Measurements from ENCODE around the gene XPO6.
A peak's percentile ranks its signal among the peaks of the same experiment; 100 is the strongest.
"Not testable (repeated sequence)": the region's sequence is repeated elsewhere in the genome, so short reads cannot be mapped to it uniquely, and the experiment has no call there.

The XPO6 gene

GRCh38 chr16:28149011-28149888, 62.5 kb downstream of the XPO6 start:
- DNase-seq: no peak

- DNase-seq: no peak
Measured at GRCh38 chr16:28146536-28146935, 65.2 kb downstream of the XPO6 start.

GRCh38 chr16:28145796-28146195, 66.0 kb downstream of the XPO6 start:
- no peak for DNase-seq

- peak; percentile 95 for DNase-seq
Measured at GRCh38 chr16:28140788-28141618, 70.8 kb downstream of the XPO6 start.

GRCh38 chr16:28139530-28139929, 72.2 kb downstream of the XPO6 start:
- no peak for DNase-seq

GRCh38 chr16:28136751-28137434, 74.9 kb downstream of the XPO6 start:
- no peak for DNase-seq

- no peak for DNase-seq
Measured at GRCh38 chr16:28133666-28134065, 78.1 kb downstream of the XPO6 start.

- no peak for DNase-seq
Measured at GRCh38 chr16:28131743-28132393, 79.9 kb downstream of the XPO6 start.

GRCh38 chr16:28131181-28131580, 80.6 kb downstream of the XPO6 start:
- no peak for DNase-seq

- no peak for DNase-seq
Measured at GRCh38 chr16:28130099-28131088, 81.4 kb downstream of the XPO6 start.

GRCh38 chr16:28126684-28127620, 84.8 kb downstream of the XPO6 start:
- no peak for DNase-seq

GRCh38 chr16:28125592-28125991, 86.2 kb downstream of the XPO6 start:
- no peak for DNase-seq

GRCh38 chr16:28121527-28121926, 90.2 kb downstream of the XPO6 start:
- no peak for DNase-seq

GRCh38 chr16:28120754-28121153, 91.0 kb downstream of the XPO6 start:
- DNase-seq: no peak

GRCh38 chr16:28118637-28119036, 93.1 kb downstream of the XPO6 start:
- DNase-seq: no peak

GRCh38 chr16:28117168-28117565, 94.6 kb downstream of the XPO6 start:
- no peak for DNase-seq

- DNase-seq: not testable (repeated sequence)
Measured at GRCh38 chr16:28115866-28116265, 95.9 kb downstream of the XPO6 start.

GRCh38 chr16:28112908-28113307, 98.9 kb downstream of the XPO6 start:
- no peak for DNase-seq

GRCh38 chr16:28110977-28111376, 100.8 kb downstream of the XPO6 start:
- DNase-seq: no peak

GRCh38 chr16:28110479-28110878, 101.3 kb downstream of the XPO6 start:
- peak; percentile 81 for DNase-seq

Data from GF-D8 (cell line).